Measurements from ENCODE around the gene ESR2.
"Not testable (repeated sequence)": the region's sequence is repeated elsewhere in the genome, so short reads cannot be mapped to it uniquely, and the experiment has no call there.

Gene ESR2

DNA sequence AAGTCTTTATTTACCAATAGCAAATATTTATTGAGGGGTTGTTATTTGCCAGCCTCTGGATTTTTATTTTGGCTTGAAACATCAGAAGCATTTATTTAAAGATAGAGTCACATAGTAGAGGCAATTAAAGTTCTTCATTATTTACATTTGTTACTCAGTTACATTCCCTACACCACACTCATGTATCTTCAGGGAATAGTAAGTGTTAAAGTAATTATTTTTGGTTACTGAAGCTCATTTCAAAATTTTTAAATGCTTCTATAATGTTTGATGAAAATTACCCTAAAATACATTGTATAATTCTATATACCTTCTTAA is 205.6 kb downstream of the ESR2 start:
- DNase-seq (ENCODE audit: low read depth) = no peak

DNA sequence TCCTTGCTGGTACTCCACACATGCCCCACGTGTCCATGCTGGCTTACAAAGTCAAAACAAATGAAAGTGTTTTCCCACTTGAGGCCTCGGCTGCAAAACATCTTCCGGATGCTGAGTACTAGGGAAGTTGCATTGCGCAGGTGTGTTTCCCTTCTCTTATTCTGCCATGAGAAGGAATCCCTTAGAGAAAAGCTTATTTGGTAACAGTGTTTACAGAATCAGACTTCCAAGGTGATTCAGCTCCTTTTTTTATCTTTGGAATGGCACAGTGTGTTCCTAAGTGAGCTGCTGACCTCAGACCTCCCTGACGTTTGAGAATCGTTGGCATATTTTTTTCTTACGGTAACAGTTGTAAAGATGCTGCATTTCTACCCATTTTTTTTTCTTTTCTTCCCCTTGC is 211.3 kb downstream of the ESR2 start:
- DNase-seq (ENCODE audit: low read depth) = no peak

DNA sequence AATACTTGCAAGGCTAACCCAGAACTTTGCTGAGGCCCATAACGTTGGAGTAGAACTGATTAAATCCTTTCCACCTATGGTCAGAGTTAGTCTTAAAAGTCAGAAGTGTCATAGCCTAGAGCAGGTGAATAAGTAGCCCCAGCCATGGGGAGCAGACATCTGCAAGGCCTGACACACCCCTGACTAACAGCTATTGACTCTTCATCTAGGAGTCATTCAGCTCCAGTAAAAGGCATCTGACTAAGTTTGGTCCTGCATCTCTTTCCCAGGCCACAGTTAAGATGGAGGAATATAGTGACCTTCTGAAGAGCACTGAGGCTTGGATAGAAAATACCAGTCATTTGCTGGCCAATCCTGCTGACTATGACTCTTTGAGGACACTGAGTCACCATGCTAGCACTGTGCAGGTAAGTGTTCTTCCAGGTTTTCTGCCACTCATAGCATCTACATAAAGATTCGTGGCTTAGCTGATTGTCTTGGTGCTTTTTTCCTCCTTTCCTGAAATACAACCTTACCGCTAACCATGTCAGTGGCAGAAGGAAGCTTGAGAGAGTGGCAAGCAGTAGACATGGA is 212.9 kb downstream of the ESR2 start:
- DNase-seq (ENCODE audit: low read depth) = no peak

DNA sequence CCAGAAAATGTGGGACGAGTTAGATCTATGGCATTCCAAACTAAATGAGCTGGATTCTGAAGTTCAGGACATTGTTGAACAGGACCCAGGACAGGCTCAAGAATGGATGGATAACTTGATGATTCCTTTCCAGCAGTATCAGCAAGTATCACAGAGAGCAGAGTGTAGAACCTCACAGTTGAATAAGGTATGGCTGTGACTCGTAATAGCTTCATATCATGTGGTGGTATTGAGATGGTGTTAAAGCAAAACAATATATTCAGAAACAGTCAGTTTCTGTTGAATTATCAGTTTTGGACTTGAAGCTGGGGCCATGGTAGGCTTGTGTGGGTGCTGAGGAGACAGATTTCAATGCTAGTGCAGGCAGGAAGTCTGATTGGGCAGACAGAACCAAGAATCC is 213.7 kb downstream of the ESR2 start:
- DNase-seq (ENCODE audit: low read depth) = no peak

DNA sequence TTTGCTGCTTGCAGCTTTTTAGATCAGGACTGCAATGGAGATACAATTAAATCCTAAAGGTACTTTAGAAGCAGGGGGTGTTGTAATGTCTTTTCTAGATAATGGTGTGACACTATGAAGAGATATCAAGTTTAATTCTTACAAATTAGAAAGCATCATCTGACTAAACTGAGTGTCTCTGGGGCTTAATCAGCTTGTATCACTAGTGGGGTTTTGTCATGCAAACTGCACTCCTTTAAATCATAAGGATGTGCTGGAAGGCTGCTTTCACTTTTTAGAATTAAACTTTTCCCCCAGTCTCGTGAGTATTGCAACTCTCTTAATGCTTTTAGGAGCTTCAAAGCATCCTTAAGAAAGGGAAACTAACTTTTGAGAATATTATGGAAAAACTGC is 218.6 kb downstream of the ESR2 start:
- DNase-seq (ENCODE audit: low read depth) = no peak

DNA sequence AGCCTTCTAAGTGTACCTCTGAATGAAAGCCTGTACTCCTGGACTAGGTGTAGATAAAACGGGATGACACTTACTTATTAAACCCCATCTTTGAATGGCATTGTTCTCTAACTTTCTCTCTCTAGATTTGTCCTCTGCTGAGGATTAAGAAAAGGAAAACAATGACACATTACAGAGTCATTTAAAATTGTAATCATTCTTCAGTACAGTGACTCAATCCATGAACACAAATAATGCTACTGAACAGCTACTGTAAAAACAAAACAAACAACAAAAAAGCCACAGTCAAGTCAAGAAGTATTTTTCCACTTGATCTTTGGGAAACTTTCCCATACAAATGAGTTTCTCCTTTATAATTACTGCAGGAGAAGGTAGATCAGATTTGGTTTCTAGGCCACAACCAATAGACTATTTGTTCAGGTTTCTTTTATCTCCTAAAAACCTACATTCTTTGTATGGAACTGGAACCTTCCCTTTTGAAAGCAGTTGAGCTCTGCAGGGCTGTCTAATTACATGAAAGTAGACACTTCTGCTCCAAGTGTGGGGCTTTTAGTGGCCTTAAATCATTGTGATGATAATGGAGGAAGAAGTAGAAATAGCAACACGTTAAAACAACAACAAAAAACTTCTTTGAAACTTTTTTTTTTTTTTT is 219.1 kb downstream of the ESR2 start:
- DNase-seq (ENCODE audit: low read depth) = no peak

DNA sequence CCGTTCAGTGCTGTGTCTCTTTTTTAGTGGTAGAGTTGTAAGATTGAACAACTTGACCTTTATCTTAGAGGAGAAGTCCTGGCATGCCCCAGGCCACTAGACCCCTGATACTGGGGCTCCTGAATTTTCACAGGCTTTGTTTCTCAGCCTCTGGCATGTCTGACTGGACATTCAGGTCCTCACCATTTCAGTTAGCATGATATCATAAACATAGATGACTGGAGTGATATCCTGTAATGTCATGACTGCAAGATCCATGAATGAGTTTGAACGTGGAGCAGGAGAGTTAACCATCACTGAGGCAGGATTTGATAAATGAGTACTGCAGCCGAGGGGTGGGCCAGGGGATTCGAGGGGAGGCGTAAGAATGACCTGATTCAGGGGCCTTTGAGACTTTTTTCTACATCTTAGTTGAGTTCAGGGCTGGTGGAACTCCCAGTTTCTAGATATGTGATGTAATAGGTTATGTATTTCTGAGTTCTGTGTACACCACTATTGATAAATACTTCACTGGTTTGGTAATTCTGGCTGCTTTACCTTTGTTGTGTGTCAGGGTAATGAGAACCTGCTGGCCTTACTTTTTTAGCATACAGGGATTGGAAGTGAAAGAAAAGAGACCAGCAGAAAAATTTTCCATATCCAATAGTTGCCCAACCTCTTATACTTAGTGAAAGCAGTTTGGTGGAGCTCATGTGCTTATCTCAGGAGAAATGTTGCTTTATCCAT is 224.4 kb downstream of the ESR2 start:
- DNase-seq (ENCODE audit: low read depth) = no peak

DNA sequence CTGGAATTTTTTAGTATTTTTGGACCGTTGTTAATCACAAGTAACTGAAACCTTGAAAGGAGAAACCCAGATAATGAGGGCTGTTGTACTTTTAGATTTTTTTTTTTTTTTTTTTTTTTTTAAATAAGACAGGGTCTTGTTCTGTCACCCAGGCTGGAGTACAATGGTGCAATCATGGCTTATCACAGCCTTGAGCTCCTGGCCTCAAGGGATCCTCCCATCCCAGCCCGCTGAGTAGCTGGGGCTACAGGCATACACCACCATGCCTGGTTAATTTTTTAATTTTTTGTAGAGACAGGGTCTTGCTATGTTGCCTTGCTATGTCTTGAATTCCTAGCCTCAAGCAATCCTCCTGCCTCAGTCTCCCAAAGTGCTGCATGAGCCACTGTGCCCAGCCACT is 229.7 kb downstream of the ESR2 start:
- DNase-seq (ENCODE audit: low read depth) = no peak

DNA sequence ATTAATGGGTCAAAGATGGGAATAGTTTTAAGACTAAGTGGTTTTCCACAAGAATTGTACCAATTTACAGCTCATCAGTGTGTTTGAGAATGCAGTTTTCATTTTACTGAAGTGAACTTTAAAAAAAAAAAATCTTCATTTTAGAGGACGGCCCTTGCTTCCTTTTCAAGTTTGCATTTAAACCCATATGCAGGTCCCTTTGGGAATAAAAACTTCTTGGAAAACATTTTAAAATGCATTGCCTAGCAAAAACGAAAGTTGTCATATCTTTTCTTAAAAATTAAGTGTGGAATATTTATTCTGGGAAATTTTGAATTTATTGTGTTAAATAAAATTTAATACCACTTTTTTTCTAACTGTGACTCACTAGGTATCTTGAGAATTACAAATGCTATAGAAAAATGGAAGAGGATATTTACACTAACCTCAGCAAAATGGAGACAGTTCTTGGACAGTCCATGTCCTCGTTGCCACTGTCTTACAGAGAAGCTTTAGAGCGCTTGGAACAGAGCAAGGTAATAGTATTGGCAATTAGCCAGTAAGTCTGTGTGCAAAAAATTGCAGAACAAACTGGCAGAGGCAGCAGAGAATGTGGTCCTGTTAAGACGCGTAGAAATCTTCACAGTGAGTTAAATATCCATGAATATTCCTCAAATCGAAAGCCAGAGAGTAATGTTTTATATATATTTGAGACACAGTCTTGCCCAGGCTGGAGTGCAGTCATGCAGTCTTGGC is 231.6 kb downstream of the ESR2 start:
- DNase-seq (ENCODE audit: low read depth) = no peak

DNA sequence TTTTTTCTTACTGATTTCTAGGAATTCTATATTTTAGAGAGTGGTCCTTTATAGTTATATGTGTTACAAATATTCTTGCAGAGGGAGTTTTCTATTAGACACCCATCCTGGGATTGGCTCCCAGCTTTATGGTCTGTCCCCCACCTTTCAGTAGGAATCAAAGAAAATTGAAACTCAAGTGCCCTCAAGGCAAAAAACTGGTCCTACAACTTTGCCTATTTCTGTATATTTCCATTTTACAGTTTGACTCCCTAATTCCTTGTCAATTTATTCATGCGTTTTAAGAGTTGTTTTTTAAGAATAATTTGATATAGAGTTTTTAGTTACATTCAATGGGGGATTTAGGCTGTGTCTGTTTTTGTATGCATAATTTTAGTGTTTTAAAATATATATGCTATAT is 232.5 kb downstream of the ESR2 start:
- DNase-seq (ENCODE audit: low read depth) = no peak

DNA sequence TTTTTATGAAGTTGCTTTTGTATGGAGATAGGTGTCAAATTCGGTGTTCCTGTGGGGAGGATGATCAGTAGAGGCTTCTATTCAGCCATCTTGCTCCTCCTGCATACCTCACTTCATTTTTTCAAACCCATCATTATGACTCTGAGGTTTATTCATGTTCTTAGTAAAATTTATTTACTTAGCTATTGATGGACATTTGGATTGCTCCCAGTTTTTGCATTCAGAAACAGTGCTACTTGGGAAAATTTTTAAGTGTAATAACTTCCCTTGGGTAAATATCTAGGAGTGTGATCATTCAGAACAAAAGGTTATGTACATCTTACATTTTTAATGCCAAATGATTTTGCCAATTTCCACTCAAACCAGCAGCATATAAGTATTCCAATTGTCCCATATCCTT is 233.1 kb downstream of the ESR2 start:
- DNase-seq (ENCODE audit: low read depth) = no peak

DNA sequence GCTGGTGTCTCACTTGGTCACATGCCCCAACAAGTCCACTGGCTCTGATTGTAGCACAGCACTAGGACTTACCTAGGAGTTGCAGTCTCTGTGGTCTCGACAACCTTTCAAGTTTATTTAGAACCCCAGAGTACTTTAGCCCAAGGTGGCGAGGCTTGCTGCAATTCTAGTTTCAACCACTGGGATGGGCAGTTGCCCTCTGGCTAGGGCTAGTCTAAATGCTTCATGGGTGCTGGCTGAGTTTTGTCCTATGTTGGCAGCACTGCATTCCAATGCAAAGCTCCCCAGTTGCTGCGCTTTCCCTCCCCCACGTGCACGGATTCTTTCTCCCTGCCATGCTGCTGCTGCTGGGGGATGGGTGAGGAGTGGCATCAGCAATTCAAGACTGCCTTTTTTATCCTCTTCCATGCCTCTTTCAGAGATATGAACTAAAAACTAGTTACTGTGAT is 233.5 kb downstream of the ESR2 start:
- DNase-seq (ENCODE audit: low read depth) = no peak

DNA sequence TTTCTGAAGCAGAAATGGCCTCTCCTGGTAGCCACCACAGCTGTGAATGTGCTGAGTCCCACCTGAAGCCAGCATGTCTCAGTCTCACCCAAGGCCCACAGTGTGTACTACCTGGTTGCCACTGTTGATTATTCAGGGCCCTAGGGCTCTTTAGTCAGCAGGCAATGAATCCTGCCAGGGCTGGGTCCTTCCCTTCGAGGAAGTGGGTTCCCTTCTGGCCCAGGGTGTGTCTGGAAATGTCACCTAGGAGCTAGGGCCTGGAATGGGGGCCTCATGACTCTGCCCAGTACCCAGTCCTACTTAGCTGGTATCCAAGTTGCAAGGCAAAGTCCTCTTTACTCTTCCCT is 234.0 kb downstream of the ESR2 start:
- DNase-seq (ENCODE audit: low read depth) = no peak

DNA sequence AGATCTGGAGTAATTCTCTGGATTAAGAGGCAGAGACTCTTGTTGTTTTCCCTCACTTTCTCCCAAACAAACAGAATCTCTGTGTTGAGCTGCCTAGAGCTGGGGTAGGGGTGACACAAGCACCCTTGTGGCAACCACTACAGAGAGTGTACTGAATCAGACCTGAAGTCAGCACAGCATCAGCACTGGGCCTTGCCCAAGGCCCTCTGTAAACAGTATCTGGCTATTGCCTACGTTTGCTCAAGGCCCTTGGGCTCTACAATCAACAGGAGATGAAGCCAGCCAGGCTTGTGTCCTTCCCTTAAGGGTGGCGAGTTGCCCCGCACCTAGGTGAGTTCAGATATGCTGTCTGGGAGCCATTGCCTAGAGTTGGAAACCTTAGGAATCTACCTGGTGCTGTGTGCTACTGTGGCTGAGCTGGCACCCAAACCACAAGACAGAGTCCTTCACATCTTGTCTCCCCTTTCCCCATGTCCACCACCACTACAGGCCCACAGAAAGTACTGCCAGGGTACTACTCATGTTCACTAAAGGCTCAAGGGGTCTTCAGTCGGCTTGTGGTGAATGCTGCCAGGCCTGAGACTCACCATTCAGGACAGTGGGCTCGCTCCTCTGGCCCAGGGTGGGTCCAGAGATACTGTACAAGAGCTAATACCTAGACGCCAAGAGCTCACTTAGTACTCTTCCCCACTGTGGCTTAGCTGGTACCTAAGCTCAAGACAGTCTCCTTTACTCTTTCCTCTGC is 234.5 kb downstream of the ESR2 start:
- no peak for DNase-seq (ENCODE audit: low read depth)

DNA sequence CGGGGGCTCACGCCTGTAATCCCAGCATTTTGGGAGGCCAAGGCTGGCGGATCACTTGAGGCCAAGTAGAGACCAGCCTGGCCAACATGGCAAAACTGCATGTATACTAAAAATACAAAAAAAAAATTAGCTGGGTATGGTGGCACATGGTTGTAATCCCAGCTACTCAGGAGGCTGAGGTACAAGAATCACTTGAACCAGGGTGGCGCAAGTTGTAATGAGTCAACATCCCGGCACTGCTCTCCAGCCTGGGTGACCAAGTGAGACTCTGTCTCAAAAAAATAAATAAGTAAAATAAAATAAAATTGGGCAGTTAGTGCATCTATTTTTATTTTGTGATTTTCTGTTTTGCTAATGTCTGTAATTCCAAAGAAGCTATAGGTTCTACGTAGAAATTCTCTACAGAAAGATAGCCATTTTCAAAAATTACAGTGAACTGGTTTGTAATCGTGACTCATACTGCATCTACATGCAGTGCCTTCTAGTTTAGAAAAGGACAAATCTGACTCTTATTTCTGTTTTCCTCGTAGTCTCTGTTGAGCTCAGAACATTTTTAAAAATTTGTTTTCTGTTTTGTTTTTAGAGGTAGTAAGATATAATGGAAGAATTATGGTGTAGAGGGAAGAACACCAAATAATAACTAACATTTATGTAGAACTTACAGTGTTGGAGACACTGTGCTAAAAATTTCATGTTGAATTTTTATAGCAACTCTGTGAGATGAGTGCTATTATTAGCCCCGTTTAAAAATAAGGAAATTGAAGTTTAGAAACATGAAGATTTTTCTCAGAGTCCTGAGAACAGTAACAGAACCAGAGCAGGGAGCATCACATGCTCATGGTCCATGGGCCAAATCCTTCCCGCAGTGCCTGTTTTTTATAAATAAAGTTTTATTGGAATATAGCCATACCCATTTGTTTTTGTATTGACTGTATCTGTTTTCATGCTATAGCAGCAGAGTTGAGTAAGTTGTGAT is 240.2 kb downstream of the ESR2 start:
- no peak for DNase-seq (ENCODE audit: low read depth)

DNA sequence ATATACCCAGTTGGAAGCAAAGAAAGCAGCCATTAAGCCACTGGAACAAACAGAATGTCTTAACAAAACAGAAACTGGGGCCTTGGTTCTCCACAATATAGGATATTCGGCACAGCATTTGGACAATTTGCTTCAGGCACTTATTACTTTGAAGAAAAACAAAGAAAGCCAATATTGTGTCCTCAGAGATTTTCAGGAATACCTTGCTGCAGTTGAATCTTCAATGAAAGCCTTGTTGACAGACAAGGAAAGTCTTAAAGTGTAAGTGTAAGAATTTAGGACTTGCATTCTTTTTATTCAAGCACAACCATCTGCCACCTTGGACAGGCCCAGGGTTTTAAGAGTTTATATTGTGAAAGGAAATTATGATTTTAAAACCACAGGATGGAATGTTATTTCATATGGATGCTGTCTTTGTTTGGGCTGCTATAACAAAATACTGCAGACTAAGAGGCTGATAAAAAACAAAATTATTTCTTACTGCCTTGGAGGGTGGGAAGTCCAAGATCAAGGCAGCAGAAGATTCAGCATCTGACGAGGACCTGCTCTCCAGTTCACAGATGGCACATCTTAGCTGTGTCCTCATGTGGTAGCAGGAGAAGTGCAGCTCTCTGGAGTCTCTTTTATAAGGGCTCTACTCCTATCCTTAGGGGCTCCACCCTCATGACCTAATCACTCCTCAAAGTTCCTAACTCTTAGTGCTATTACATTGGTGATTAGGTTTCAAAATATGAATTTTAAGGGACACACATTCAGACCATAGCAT is 244.4 kb downstream of the ESR2 start:
- DNase-seq (ENCODE audit: low read depth) = no peak

DNA sequence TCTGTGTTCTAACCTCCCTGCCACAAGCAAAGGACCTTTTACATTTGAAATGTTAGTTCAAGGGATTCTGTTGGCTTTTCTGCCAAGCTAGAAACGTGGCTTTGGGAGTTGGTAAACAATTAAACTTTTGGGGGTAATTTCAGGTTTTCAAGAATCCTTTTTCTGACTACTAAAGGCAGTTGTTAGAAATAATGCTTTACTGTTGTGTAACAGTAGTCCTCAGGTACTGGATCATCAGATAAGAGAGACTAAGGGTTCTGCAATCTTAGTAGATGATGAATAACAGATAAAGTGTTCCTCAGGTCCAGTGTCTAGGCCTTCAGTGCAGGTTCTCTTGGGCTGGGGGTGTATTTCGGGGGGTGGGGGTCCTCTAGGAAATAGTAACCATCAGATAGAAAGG is 249.1 kb downstream of the ESR2 start:
- no peak for DNase-seq (ENCODE audit: low read depth)

DNA sequence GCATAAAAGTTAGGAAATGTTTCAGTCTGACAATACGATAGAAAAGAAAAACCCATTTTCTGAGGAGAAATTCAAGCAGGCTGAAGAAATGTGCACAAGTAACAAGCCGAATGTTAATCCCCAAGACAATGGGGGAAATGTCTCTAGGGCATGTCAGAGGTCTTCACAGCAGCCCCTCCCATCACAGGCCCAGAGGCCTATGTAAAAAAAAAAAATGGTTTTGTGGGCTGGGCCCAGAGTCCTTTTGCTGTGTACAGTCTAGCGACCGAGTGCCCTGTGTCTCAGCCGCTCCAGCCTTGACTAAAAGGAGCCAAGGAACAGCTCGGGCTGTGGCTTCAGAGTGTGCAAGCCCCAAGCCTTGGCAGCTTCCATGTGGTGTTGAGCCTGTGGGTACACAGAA is 250.9 kb downstream of the ESR2 start:
- not testable (repeated sequence) for DNase-seq (ENCODE audit: low read depth)

DNA sequence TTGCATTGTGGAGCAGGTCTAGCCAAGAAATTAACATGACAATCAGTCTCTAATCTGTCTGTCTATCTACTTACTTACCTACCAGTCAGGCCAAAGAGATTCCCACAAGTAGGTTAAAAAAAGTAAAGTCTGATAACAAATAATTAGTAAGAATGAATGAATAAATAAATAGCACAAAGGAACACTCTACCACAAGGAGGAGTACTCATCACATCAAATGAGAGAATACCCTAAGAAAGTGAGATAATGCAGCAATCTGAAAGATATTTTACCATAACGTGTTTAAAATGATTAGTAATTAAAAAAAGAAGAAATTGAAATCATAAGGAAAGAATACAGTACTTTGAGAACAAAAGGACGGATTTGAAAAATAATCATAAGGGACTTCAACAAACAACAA is 254.1 kb downstream of the ESR2 start:
- no peak for DNase-seq (ENCODE audit: low read depth)

DNA sequence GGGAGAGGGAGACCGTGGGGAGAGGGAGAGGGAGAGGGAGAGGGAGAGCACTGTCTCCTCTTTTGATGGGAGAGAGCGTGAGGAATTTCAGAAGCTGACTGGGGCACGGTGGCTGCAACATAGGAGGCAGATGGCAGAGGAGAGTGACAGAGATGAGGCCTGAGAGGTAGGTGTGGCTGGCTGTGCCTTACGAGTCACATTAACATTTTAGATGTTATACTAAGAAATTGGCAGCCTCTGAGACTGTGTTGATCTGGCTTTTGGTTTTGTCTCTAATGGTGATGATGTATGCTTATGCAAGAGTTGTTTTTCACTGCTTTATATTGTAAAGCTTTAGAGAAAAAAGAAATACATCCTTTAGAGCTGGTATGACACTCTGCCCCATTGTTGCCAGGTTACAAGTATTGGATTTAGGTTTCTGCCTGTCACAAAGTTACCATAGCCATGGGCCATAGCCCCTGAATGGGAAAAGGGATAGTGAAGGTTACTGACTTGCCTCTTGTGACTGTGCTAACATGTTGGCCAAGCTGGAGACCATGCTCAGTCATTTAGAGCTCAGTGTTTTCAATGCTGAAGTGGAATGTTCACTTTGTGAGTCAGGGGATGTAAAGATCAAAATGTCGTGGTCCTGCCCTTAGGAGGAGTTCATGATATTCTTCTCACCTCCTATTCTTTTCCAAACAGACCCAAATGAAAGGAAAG is 255.2 kb downstream of the ESR2 start:
- no peak for DNase-seq (ENCODE audit: low read depth)

Measured in activated T-cell treated with anti-CD3 and anti-CD28 coated beads for 1 hour (primary cell).